Ramos (cell line): Measurements from ENCODE around the gene SUMO4.

Source experiments
- in situ Hi-C: fragments of 300-500 bp; cut with MboI; formaldehyde crosslinking; loops from one replicate; pipeline ENCODE4 v1.14.3; 2022; ENCODE audit warnings: low sequenced_read_pairs; ENCODE audit not compliant: unreplicated experiment

The SUMO4 gene

DNA sequence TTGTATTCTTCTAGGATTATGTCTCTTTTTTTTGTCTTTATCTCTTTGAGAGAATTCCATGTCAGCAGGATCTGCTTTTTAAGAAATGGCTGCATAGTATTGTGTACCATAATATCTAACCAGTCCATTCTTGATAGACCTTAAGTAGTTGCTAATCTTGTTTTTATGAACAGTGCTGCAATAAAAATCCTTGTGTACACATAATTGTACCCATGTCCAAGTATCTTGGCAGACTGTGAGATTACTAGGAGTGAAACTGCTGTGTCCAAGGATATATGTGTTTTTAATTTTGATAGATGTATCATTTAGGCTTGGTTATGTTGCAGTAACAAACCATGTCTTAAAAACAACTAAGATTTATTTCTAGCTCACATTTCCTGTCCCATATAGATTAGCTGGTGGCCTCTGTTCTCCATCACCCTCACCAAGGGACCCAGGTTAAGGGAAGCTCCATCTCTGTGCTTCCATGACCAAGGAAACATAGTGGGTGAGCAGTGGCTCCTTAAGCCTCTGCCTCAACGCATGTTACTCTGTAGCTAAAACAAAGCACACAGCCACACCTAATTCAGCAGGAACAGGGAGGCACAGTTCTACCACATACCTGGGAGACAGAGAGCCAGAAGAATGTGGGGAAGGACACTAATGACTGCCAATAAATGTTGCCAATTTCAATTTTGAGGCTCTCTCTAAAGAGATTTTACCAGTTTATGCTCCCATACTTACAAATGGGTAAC, 12.1 kb upstream of the SUMO4 start:
- in situ Hi-C loops: no loop called here

- in situ Hi-C loops: no loop called here
These were observed 10.4 kb upstream of the SUMO4 start for GRCh38 chr6:149389509-149390297.

DNA sequence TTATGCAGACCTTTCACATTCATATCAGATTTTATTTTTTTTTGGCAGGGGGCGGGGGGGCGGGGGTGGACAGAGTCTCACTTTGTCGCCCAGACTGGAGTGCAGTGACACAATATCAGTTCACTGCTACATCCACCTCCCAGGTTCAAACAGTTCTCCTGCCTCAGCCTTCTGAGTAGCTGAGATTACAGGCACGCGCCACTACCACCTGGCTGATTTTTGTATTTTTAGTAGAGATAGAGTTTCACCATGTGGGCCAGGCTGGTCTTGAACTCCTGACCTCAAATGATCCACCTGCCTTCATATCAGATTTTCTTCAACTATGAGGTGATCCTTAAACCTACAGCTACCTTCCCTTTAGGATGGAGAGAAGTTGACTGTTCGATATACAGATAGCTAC, 8.0 kb upstream of the SUMO4 start:
- in situ Hi-C loops: no loop called here

DNA sequence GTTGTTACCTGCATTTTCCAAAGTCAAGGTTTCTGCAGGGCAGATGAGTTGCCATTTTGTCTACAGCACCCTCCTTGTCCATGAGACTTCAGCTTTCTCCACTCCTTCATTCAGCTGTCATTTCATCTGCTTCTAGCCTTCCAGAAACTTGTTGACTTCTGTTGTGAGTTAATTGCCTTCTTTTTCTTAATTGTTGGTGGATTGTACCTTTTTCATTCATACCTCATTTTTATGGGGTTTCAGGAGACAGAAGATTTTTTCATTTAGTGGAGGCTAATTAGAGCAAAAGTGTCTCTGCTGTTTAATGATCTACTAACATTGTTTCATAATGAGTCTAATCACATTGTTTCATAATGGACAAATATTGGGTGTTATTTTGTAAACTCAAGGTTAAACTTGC, 7.5 kb upstream of the SUMO4 start:
- in situ Hi-C loops: no loop called here

DNA sequence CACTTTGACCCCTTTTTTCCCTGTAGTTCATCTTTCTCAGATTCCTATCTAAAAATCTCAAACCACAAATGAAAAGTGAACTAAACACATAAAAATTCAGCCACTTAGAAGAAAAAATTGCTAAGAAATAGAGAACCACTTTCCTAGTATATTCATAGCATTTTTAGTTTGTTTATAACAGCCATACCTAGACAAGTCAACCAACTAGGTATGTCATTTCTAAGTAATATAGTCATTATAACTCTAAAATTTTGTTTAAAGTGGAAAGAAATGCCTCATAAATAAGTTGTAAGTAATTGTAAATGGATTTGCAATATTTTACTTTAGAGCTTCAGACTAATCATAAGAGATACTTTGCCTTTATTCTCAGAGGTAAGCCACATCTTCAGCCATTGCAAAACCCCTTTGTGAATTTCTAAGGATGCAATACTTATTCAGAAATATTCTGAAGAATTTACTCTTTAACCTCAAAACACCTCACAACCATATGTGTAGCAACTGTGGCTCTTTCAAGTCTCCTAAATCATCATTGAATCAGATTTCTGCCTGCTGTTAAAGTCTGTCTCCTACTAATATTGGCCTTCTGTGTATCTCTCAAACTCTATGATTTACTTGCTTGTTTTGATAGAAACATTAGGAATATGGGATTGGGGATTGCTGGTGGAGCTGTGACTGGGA, 6.9 kb upstream of the SUMO4 start:
- in situ Hi-C loops: no loop called here

DNA sequence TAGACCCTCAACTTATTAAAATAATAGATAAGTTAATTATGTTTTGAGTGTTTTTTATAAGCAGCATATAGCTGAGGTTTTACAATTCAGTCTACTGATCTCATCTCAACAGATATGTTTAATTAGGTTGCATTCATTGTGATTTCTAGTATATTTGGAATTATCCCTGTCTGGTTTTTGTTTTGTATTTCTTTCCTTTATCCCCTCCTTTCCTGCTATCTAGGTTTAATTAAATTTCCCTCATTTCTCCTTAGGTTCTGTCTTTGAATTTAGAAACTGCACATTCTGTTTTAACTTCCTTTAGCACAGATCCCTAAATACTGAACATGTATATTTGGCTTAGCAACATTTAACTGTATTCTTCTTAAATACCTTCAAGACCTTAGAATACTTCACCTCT, 4.9 kb upstream of the SUMO4 start:
- in situ Hi-C loops: no loop called here

- in situ Hi-C loops: no loop called here
These were observed 2.7 kb upstream of the SUMO4 start for GRCh38 chr6:149397384-149397783.

DNA sequence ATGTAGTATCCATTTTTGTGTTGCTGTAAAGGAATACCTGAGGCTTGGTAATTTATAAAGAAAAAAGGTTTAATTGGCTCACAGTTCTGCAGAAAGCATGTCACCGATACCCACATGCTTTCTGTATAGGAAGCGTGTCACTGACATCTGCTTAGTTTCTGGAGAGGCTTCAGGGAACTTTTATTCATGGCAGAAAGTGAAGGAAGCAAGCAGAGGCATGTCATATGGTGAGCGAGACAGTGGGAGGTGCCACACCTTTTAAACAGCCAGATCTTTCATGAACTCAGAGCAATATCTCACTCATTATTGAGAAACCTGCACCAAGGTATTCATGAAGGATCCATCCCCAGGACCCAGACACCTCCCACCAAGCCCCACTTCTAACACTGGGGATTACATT, 3.5 kb downstream of the SUMO4 start:
- in situ Hi-C loops: no loop called here

DNA sequence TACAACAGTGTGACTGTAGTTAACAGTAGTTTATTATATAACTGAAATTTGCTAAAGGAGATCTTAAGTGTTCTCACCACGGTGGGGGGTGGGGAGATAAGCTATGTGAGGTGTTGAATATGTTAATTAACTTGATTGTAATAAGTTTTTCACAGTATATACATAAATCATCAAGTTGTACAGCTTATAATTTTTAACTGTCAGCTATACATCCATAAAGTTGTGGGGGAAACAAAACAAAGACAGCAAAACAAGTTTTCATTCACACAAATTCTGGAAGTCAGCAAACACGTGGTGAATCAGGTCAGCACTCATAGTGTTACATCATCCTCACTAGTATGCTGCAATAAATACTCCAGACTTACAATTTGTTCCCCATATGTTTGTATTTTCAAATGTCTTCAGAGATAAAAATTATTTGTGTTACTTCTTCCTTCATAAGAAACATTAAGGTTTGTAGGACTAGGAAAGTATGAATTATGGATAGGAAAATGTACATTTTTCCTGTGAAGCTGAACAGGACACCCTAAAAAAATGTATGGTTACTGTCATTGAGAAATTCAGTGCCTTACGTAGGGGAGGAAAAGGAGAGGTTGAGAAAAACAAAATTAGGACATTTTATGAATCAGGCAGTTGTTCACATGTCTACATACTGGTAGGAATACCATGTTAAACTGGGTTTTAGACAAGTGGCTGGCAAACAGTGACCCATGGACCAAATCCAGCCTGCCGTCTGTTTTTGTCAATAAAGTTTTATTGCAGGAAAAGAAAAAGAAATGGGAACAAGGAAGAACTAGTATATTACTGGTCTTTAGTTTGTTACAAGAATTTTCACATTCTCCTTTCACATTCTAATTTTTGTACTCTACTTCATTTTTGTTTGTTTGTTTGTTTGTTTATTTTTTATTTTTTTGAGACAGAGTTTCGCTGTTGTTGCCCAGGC, 6.0 kb downstream of the SUMO4 start:
- in situ Hi-C loops: no loop called here

DNA sequence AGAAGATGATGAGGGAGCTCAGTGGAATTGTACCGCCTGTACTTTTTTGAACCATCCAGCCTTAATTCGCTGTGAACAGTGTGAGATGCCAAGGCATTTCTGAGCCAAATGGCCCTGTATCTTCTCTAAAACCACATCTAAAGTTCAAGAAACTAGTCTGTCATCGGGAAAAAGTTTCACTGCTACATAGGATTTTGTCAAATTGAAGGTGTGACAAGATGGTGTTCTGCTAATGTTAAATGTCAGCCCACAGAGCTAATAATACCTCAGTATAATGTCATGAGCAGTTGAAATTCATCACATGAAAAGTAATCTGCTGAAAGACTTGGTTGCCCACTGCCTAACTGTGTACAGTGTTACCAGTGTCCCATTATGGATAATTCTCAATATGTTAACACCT, 9.6 kb downstream of the SUMO4 start:
- in situ Hi-C loops: no loop called here

DNA sequence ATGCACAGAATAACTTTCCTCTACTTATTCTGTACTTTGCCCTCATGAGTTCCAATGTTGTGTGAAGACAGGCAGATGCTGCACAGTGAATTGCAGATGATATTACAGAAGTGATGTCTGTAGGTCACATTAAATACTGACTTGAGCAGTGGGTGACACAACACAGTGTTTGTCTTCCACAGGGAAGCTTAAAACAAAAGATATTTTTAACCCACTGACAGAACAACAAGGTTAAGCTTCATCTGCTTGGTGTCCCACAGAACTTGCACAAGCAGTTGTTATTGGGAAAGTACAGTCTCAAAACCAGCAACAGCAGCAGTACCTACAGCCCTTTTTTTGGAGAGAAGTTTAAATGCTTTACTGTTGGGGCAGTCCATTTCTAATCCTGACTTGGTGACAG, 10.5 kb downstream of the SUMO4 start:
- in situ Hi-C loops: no loop called here

DNA sequence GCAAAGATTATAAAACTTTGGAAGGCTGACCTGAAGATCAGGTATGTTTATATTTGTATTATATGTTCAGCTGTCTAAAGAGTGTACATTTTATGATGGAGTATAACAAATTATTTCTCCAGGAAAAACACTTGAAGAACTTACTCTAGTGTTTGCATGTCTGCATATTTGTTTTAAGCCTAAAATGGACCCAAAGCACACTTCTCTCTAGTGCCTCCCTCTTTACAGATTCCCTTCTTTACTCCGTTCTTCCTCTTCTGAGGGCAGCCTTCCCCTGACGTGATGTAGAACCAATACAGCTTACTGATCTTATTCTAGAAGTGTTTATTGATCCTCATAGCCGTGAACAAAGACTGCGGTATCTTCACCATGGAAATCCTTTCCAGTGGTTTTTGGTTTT, 13.9 kb downstream of the SUMO4 start:
- in situ Hi-C loops: no loop called here

GRCh38 chr6:149414821-149415220, 14.8 kb downstream of the SUMO4 start:
- in situ Hi-C loops: no loop called here

DNA sequence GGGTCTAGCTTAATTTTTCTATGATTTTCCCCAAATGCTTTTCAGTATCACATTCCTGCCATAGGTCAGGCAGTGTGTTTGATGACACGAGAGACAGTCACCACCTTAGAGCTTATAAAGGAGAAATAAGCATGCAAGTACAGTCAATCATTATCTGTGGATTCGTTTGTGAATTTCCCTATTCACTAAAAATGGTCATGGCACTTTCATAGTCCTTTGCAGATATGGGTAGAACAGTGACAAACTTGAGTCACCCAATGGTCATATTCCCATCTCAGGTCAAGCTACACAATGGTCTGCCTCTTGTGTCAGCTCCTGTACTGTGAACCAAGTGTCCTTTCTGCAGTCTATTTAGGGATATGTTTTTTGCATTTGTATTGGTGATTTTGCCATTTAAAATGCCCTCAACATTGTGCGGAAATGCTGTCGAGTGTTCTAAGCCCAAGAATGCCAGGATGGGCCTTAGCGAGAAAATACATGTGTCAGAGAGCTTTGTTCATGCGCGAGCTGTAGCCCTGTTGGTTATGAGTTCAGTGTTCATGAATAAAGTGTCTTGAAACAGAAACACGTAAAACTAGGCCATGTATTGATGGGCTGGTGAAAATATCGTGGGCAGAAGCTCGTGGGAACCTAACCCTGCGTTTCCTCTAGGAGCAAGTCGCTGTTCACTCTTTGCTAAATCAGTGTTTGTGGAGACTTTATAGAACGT, 19.8 kb downstream of the SUMO4 start:
- in situ Hi-C loops: no loop called here

- in situ Hi-C loops: no loop called here
These were observed 21.1 kb downstream of the SUMO4 start for GRCh38 chr6:149421132-149421531.

- in situ Hi-C loops: no loop called here
These were observed 22.5 kb downstream of the SUMO4 start for GRCh38 chr6:149422581-149422980.

- in situ Hi-C loops: no loop called here
These were observed 23.9 kb downstream of the SUMO4 start for GRCh38 chr6:149423964-149424440.

DNA sequence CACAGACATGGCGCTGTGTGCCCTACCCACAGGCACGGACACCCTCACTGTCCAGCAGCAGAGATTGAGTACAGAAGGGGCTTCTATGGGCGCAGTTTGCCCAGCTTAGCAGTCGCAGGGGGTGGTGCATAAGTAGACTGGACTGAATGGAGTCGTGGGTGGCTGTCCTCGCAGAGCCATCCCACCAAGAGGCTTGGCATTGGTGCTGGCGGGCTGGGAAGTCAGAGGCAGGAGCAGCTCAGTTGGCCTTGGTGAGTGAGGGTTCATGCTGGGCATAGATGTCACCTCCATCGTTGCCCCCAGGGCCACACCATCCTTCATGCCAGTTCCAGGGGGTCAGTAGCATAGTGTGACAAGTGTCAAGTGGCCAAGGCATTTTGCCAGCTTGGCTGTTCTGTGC, 25.2 kb downstream of the SUMO4 start:
- in situ Hi-C loops: loop anchor here (5.0 to 25.0 kb wide), 3 partner anchors 238 to 863 kb away; no protein-coding TSS in a partner anchor

GRCh38 chr6:149425754-149426153, 25.7 kb downstream of the SUMO4 start:
- in situ Hi-C loops: loop anchor here (5.0 to 25.0 kb wide), 3 partner anchors 238 to 863 kb away; no protein-coding TSS in a partner anchor
